Cerebellar cortex (tissue), 1 donor: ENCODE results near the gene RALGDS.
"Not testable (repeated sequence)": the region's sequence is repeated elsewhere in the genome, so short reads cannot be mapped to it uniquely, and the experiment has no call there.

Source experiments
- DNase-seq: peaks from one replicate; pipeline ENCODE4 v3.0.0-alpha.2; 2015; ENCODE audit warnings: low spot score

The RALGDS gene

DNA sequence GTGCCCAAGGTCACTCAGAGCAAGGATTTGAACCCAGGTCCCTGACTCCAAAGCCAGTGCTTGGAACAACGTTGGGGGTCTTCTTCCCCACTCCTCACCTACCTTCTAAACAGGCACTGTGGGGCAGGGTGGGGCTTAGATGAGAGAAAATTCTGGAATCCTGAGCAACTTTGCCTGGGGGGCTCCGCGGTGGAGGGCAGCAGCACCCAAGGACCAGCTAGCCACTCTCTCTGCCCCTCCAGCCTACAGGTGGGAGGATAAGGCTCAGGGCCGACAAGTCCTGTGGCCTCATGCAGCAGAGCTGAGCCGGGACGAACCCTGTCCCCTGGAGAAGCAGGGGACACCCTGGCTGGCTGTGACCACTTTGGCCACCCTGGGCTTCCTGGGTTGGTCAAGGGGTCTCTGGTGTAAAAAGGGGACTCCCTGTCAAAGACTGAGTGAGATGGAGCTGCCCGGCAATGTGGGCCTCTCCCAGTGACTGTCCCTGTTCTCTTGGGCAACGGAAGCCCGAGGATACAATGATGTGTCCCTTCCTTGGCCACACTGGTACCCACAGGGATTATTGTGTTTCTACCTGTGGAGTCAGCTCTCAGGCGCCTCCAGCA lies 32.8 kb downstream of the RALGDS start:
- no peak for DNase-seq

DNA sequence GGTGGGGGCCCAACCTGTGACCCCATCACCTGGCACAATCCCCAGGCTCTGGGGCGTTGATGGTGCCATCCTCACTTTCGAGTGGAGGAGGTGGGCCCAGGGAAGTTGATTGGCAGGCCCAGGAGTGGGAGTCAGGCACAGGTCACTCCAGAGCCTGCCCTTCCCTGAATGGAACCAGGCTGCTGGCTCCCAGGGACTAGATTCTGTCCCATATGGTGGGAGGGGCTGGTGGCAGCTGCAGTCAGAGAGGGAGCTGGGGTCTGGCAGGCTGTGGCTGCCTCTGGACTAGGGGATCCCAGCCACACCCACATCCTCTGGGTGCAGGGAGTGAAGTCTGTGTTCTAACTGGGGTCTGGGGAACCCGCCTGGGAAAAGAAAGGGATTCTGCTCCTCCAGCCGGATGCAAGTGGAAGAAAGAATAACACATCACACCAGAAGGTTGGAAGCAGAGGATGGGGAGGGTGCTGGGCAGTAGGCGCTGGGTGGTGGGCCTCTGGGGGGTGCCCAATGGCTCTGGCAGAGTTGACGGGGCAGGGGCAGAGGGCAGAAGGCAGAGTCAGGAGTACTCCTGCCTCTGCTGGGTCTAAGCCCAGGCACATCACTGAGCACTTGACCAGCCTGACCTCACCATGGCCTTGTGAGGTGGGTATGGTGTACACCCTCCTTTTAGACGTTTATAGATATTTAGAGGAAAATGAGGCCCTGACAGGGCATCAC lies 33.5 kb downstream of the RALGDS start:
- DNase-seq: no peak

DNA sequence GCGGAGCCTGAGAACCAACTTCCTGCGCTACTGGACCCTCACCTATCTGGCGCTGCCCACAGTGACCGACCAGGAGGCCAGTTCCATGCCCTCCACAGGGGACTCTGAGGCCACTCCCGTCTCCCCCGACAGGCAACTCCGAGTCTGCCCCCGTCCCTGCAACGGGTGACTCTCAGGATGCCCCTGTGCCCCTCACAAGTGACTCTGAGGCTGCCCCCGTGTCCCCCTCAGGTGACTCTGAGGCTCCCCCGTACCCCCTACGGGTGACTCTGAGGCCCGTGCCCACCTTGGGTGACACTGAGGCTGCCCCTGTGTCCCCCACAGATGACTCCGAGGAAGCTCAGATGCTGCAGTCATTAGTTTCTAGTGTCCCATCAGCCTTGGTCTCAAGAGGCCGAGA lies 34.1 kb downstream of the RALGDS start:
- no peak for DNase-seq

DNA sequence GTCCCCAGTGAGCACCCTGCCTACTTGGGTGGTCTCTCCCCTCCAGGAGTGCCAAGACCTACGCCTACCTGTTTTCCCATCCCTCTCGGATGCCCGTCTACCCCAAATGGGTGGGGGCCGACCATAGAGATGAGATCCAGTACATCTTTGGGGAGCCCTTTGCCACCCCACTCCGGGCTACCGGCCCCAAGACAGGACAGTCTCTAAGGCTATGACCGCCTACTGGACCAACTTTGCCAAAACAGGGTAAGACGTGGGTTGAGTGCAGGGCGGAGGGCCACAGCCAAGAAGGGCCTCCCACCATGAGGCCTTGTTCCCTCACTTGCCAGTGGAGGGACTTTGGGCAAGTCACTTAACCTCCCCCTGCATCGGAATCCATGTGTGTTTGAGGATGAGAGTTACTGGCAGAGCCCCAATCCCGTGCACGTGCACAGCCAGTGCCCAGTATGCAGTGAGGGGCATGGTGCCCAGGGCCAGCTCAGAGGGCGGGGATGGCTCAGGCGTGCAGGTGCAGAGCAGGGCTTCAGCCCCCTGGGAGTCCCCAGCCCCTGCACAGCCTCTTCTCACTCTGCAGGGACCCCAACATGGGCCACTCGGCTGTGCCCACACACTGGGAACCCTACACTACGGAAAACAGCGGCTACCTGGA lies 34.7 kb downstream of the RALGDS start:
- DNase-seq: not testable (repeated sequence)

DNA sequence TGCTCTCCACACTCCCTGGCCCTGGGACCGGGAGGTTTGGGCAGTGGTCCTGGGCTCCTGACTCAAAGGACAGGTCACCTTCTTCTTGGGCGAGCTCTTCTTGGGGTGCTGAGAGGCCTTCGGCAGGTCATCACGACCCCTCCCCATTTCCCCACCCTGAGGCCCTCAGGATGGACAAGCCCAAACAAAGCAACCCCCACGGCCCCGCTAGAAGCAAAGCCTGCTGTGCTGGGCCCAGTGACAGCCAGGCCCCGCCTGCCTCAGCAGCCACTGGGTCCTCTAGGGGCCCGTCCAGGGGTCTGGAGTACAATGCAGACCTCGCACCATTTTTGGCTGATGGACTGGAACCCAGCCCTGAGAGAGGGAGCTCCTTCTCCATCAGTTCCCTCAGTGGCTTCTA lies 37.4 kb downstream of the RALGDS start:
- not testable (repeated sequence) for DNase-seq

DNA sequence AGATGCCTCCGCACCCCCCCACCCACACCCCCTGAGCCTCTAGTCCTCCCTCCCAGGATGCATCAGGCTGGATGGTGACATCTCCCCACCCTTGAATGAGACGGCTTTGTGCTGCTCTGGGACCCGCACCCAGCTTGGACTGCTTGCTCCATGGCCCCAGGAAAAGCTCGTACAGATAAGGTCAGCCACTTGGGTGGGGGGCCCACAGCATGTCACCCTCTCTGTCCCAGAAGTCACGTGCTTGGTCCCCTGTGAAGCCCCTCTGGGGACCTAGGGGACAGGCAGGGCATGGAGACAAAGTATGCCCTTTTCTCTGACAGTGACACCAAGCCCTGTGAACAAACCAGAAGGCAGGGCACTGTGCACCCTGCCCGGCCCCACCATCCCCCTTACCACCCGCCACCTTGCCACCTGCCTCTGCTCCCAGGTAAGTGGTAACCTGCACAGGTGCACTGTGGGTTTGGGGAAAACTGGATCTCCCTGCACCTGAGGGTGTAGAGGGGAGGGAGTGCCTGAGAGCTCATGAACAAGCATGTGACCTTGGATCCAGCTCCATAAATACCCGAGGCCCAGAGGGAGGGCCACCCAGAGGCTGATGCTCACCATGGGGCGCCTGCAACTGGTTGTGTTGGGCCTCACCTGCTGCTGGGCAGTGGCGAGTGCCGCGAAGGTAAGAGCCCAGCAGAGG lies 38.9 kb downstream of the RALGDS start:
- not testable (repeated sequence) for DNase-seq

DNA sequence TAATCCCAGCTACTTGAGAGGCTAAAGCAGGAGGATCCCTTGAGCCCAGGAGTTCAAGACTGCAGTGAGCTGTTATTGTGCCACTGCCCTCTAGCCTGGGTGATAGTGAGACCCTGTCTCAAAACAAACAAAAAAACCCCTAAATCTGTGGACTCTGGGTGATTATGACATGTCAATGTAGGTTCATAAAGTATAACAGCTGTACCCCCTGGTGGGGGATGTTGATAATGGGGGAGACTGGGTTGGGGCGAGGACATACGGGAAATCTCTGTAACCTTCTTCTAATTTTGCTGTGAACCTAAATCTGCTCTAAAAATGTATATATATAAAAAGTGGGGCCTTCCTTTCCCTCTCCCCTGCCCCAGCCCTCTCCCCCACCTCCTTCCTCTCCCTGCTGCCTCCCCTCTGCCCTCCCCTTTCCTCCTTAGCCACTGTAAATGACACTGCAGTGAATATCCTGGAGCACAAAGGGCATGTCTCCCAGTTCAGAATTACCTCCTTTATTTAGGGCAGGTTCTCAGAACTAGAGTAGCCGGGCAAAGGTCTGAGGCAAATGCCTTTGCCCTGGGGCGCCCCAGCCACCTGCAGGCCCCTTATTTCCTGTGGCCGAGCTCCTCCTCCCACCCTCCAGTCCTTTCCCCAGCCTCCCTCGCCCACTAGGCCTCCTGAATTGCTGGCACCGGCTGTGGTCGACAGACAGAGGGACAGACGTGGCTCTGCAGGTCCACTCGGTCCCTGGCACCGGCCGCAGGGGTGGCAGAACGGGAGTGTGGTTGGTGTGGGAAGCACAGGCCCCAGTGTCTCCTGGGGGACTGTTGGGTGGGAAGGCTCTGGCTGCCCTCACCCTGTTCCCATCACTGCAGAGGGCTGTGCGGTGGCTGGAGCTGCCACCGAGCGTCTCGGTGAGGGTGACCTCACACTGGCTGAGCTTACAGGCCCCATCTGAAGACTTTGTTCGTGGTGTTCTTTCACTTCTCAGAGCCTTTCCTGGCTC lies 40.0 kb downstream of the RALGDS start:
- DNase-seq: not testable (repeated sequence)

DNA sequence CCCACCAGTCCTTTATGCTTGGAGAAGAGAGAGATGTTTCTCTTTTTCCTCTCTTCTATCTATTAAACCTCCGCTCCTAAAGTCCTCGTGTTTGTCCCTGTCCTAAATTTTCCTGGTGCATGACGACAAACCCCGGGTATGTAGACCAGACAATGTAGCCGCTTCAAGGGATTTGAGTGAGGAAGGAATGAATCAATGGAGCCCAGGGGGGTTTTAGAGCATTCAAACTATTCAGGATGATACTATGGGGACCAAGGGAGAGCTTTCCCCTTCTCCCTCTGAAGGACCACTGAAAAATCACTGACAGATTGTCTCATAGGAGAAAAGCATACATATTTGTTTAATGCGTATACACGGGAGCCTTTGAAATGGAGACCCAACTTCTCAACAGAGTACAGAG lies 40.9 kb downstream of the RALGDS start:
- DNase-seq: no peak

DNA sequence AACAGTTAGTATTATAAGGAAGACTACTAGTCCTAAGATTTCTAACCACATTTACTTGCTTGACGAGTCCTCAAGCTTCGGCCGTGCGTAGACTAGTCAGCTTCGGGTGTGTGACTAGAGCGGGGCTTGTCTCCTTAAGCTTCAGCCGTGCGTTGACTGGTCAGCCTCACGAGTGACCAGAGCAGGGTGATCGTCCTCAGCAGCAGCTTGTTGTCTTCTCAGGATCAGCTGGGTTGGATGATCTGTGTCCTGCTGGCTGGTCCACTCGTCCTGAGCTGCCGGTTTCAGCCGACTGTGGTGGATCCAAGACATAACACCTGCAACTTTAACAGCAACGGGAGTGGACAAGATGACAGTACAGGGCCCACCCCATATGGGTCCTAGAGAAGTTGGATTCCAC lies 42.6 kb downstream of the RALGDS start:
- no peak for DNase-seq

DNA sequence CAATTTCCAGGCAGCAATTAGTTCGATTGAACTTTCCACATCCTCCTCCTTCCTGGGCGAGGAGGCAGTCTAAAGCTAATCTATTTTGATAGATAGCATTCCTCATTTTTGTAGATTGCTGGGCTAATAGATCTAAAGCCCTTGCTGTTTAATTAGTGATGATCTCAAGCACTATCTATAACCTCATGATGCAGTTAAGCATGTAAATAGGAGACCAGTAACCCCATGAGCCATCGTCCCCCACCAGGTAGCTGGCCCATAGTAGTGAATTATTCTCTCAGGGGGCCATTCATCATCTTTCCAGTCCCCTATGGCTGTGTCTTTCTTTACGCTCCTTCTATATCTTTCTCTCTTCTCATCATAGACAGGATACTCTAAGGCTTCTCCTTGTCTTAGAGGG lies 44.3 kb downstream of the RALGDS start:
- DNase-seq: no peak

DNA sequence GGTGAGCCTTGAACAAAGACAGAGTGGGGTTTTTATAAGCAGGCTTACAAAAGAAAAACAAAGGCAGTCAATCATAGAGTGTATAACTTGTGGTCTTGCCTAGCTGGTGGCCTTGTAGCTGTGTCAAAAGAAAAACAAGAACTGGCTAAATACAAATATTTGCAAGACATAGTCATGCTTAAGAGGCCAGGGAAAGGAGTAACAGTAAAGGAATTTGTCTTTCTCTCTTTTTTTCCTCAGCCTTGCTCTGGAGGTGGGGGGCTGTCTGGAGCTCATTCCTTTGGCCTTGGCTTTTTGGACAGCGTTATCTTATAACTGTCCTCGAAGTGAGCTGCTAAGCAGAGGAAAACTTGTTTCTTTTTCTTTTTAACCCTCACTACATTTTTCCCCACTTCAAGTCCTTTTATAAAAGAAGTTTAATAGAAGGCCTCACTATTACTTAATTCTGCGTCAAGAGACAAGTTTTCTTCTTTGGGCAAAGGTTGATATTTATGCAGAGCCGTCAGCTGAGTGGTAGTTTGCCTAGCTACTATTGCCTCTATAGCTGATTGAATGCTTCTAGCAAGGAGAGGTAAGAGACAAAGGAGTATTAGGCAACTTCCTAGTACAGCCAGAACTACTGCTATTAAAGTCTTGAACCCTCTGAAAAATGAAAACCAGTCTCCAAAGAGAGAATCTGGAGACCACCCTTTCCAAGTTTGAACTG lies 45.0 kb downstream of the RALGDS start:
- DNase-seq: no peak

DNA sequence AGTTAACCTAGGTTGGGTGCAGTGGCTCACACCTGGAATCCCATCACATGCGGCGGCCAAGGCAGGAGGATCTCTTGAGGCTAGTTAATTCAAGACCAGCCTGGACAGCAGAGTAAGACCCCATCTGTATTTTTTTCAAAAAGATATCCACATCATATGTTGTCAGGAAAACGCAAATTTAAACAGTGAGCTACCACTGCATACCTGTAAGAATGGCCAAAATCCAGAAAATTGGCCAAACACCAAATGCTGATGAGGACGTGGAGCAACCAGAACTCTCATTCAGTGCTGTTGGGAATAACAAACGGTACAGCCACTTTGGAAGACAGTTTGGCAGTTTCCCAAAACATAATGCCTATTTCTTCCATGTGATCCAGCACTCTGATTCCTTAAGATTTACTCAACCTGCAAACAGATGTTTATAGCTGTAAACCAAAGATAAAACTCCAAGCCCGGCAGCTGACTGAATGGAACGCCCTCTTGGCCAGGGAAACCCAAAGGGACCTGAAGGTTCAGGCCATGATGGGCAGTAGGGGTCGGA lies 46.9 kb downstream of the RALGDS start:
- no peak for DNase-seq

DNA sequence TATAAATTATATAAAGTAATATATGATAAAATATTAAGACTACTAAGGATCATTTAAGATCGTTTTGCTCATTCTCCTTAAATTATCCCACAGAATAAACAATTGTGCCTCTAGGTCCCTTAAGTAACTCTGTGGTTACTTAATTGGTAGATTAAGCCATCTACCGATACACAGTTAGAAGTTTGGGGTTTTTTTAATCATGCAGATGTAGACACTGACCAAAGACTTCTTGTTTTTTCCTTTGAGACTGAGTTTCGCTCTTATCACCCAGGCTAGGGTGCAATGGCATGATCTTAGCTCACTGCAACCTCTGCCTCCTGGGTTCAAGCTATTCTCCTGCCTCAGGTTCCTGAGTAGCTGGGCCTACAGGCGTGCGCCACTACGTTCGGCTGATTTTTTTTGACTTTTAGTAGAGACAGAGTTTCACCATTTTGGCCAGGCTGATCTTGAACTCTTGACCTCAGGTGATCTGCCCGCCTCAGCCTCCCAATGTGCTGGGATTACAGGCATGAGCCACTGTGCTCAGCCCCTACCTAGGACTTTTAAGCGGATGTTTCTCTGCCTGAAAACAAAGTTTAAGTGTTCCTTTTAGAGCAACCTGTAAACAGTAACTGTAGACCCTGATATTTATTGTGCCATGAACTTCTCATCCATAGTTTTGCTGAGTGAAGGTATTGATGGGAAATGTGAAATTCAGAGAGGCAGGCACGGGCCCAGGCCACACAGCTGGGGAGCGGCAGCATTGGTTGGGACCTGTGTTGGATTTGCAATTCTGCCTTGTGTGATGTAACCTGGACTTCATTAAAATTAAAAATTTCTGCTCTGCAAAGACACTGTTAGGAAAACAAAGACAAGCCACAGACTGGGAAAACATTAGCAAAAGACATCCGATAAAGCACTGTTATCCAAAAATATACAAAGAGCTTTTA lies 47.7 kb downstream of the RALGDS start:
- no peak for DNase-seq

DNA sequence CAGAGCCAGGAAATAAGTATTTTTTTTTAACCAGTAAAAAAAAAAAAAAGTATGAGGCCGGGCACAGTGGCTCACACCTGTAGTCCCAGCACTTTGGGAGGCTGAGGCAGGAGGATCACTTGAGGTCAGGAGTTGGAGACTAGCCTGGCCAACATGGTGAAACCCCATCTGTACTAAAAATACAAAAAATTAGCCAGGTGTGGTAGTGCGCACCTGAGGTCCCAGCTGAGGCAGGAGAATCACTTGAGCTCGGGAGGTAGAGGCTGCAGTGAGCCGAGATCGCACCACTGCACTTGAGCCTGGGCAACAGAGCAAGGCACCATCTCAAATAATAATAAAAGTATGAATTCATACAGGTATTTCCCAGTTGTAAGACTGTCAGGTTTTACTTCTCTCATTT lies 48.8 kb downstream of the RALGDS start:
- not testable (repeated sequence) for DNase-seq

DNA sequence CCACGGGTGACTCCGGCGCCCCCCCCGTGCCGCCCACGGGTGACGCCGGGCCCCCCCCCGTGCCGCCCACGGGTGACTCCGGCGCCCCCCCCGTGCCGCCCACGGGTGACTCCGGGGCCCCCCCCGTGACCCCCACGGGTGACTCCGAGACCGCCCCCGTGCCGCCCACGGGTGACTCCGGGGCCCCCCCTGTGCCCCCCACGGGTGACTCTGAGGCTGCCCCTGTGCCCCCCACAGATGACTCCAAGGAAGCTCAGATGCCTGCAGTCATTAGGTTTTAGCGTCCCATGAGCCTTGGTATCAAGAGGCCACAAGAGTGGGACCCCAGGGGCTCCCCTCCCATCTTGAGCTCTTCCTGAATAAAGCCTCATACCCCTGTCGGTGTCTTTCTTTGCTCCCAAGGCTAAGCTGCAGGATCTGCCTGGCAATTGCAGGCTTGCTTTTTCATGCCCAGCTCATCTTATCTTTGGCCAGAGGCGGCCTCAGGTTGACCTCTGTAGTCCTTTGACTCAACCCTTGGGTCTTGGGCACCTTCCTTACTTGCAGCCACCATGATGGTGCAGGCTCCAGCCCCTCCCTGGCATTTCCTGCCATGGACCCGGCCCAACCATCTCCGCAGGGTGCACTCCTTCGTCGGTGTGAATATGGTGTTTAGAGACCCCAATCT lies 49.4 kb downstream of the RALGDS start:
- DNase-seq: no peak

DNA sequence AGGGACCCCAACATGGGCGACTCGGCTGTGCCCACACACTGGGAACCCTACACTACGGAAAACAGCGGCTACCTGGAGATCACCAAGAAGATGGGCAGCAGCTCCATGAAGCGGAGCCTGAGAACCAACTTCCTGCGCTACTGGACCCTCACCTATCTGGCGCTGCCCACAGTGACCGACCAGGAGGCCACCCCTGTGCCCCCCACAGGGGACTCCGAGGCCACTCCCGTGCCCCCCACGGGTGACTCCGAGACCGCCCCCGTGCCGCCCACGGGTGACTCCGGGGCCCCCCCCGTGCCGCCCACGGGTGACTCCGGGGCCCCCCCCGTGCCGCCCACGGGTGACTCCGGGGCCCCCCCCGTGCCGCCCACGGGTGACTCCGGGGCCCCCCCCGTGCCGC lies 50.1 kb downstream of the RALGDS start:
- not testable (repeated sequence) for DNase-seq

DNA sequence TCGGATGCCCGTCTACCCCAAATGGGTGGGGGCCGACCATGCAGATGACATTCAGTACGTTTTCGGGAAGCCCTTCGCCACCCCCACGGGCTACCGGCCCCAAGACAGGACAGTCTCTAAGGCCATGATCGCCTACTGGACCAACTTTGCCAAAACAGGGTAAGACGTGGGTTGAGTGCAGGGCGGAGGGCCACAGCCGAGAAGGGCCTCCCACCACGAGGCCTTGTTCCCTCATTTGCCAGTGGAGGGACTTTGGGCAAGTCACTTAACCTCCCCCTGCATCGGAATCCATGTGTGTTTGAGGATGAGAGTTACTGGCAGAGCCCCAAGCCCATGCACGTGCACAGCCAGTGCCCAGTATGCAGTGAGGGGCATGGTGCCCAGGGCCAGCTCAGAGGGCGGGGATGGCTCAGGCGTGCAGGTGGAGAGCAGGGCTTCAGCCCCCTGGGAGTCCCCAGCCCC lies 50.5 kb downstream of the RALGDS start:
- not testable (repeated sequence) for DNase-seq

DNA sequence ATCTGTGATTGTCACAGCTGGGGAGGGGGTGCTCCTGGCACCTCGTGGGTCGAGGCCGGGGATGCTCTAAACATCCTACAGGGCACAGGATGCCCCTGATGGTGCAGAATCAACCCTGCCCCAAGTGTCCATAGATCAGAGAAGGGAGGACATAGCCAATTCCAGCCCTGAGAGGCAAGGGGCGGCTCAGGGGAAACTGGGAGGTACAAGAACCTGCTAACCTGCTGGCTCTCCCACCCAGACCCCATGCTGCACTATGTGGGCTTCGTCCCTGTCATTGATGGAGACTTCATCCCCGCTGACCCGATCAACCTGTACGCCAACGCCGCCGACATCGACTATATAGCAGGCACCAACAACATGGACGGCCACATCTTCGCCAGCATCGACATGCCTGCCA lies 52.6 kb downstream of the RALGDS start:
- DNase-seq: not testable (repeated sequence)

DNA sequence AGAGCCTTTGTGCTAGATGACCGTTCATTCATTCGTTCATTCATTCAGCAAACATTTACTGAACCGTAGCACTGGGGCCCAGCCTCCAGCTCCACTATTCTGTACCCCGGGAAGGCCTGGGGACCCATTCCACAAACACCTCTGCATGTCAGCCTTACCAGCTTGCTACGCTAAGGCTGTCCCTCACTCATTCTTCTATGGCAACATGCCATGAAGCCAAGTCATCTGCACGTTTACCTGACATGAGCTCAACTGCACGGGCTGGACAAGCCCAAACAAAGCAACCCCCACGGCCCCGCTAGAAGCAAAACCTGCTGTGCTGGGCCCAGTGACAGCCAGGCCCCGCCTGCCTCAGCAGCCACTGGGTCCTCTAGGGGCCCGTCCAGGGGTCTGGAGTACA lies 53.2 kb downstream of the RALGDS start:
- DNase-seq: no peak
